ENCODE measurements around the gene MAP3K4. TPM values are rescaled to one million over a fixed set of nuclear protein-coding genes. Genes with fewer than 3 reads are reported as not detected.

Gene MAP3K4
- total and polyA plus RNA-seq, 2 of the 8 experiments (the other 6 are each of a cell fraction or from before 2014, with no cell fraction given): 16.6 to 51.6 TPM

GRCh38 chr6:161053103-161053502, 61.5 kb downstream of the MAP3K4 start:
- peaks cover 0 to 12% (median 2%) of the 10 kb centered on the region in 4 experiments; a peak in 4 of 8 replicates for H3K36me3 ChIP-seq (ENCODE audit: control insufficient read depth in 2 of 4, insufficient read depth in 4 of 4, low read length in 3 of 4)
- no peak overlapping the region for H3K4me3 ChIP-seq (ENCODE audit: extremely low read depth in 1 of 4, insufficient read depth in 2 of 4, low read depth in 3 of 4, low read length in 4 of 4)
- H3K79me1 ChIP-seq (ENCODE audit: low read depth, low read length): no peaks in the 10 kb centered on the region
- peaks cover 0 to 5% of the 10 kb centered on the region in 2 experiments; a peak in 1 of 4 replicates for H3K79me2 ChIP-seq (ENCODE audit: control insufficient read depth in 1 of 2, insufficient read depth in 2 of 2, low read length in 2 of 2)
- H2BK12ac ChIP-seq (ENCODE audit: low read depth, low read length): no peak overlapping the region
- no peak overlapping the region for H3K27ac ChIP-seq (ENCODE audit: low read depth, low read length)
- no peak overlapping the region for H3K23ac ChIP-seq (ENCODE audit: insufficient read length)
- H3K4me2 ChIP-seq (ENCODE audit: insufficient read depth in 1 of 2, low read depth in 2 of 2, low read length in 2 of 2): no peak overlapping the region
- H3K23me2 ChIP-seq (ENCODE audit: low read depth, low read length): no peaks in the 10 kb centered on the region
- no peak overlapping the region for H2AK5ac ChIP-seq (ENCODE audit: low read depth, low read length)
- H3K9ac ChIP-seq (replicated peaks in 1 of 4; ENCODE audit: extremely low read depth in 1 of 4, low read depth in 3 of 4, low read length in 3 of 4): no peak overlapping the region
- H4K91ac ChIP-seq (replicated peaks; ENCODE audit: insufficient read length, low read length): no peak overlapping the region
- H2BK20ac ChIP-seq (ENCODE audit: low read length): no peak overlapping the region
- WGBS, 2 experiments (ENCODE audit: extremely low coverage in 1 of 2, insufficient coverage in 1 of 2, insufficient read length in 1 of 2, insufficient replicate concordance in 2 of 2, low coverage in 1 of 2, low lambda C conversion rate in 2 of 2, missing lambda C conversion rate in 1 of 2): 93% methylated on average over 2 of the region's 2 CpGs; no CpG with 5 or more reads in 1 of the 2 experiments
- no peak overlapping the region for H2BK15ac ChIP-seq (ENCODE audit: low read length)
- no peaks in the 10 kb centered on the region for H3K27me3 ChIP-seq (replicated peaks in 1 of 4; ENCODE audit: control insufficient read depth in 3 of 4, extremely low read depth in 1 of 4, insufficient read depth in 3 of 4, low read length in 3 of 4)
- no peak overlapping the region for H3K18ac ChIP-seq (ENCODE audit: extremely low read depth, low read length)
- peaks cover 0 to 4% (median 1%) of the 10 kb centered on the region in 4 experiments; a peak in 1 of 7 replicates for H3K4me1 ChIP-seq (replicated peaks in 1 of 4; ENCODE audit: control insufficient read depth in 3 of 4, insufficient read depth in 4 of 4, low read length in 3 of 4)
- ChIA-PET CTCF (ENCODE audit: partially characterized antibody) (interaction anchor here (0.6 kb wide), 1 partner anchor 190 kb away, joined by 4 read pairs; no protein-coding TSS in a partner anchor), POLR2A (ENCODE audit: partially characterized antibody) (no interaction called here)
- no peak overlapping the region for H3K14ac ChIP-seq (ENCODE audit: insufficient read length)
- H2BK120ac ChIP-seq (replicated peaks; ENCODE audit: low read depth, low read length): no peak overlapping the region
- no peak overlapping the region for H4K8ac ChIP-seq (ENCODE audit: extremely low read depth, insufficient read depth, low read length)
- H4K5ac ChIP-seq (ENCODE audit: insufficient read length, low read depth, low read length): no peak overlapping the region
- H3K4ac ChIP-seq (replicated peaks; ENCODE audit: insufficient read length, low read depth, low read length): no peak overlapping the region
- H4K20me1 ChIP-seq (replicated peaks in 1 of 2; ENCODE audit: control insufficient read depth in 1 of 2, insufficient read depth in 2 of 2, low read length in 2 of 2): no peaks in the 10 kb centered on the region
- no peak for FAIRE-seq
- no peak overlapping the region for H3K56ac ChIP-seq (replicated peaks; ENCODE audit: insufficient read length, low read depth, low read length)
- H3K9me3 ChIP-seq (ENCODE audit: insufficient read depth in 2 of 2, low read depth in 1 of 2, low read length in 1 of 2): no peaks in the 10 kb centered on the region
- H2BK5ac ChIP-seq (ENCODE audit: low read depth, low read length): no peak overlapping the region
- DNase-seq (ENCODE audit: low read depth in 1 of 2, low spot score in 2 of 2): no peak
- no peak overlapping the region for H2AFZ ChIP-seq (ENCODE audit: low read length)
- TF ChIP-seq JUN (IDR thresholded peaks at IDR 0.05; ENCODE audit: low read depth, low read length): no peak
- no peak for TF ChIP-seq ASH2L (IDR thresholded peaks at IDR 0.05; ENCODE audit: low read length)
- no peak for TF ChIP-seq SIX5 (IDR thresholded peaks at IDR 0.05; ENCODE audit: low read depth, low read length)
- TF ChIP-seq EZH2 (IDR thresholded peaks at IDR 0.05; ENCODE audit: low read depth, low read length, severe bottlenecking): no peak
- TF ChIP-seq TAF1 (IDR thresholded peaks at IDR 0.05; ENCODE audit: low read depth, low read length): no peak
- TF ChIP-seq EP300 (IDR thresholded peaks at IDR 0.05; ENCODE audit: borderline replicate concordance in 1 of 2, low read depth in 2 of 2, low read length in 2 of 2): no peak
- no peak for TF ChIP-seq ZNF274 (IDR thresholded peaks at IDR 0.05; ENCODE audit: borderline replicate concordance, extremely low read depth, low read length)
- TF ChIP-seq SIRT6 (IDR thresholded peaks at IDR 0.05; ENCODE audit: low read length): no peak
- no peak for TF ChIP-seq PHF8 (conservative IDR thresholded peaks at IDR 0.05; ENCODE audit: low read depth, low read length)
- no peak for TF ChIP-seq SUZ12 (IDR thresholded peaks at IDR 0.05; ENCODE audit: low read length)
- TF ChIP-seq E2F6 (IDR thresholded peaks at IDR 0.05): no peak
- TF ChIP-seq GABPA (IDR thresholded peaks at IDR 0.05; ENCODE audit: borderline replicate concordance, insufficient read depth, low read length): no peak
- no peak for TF ChIP-seq YY1 (IDR thresholded peaks at IDR 0.05; ENCODE audit: low read depth, low read length)
- TF ChIP-seq NANOG (IDR thresholded peaks at IDR 0.05; ENCODE audit: insufficient read depth, low read depth, low read length, poor library complexity, severe bottlenecking): no peak
